Effector CD8-positive, alpha-beta T cell (primary cell): ENCODE measurements around the gene ECHS1.

Experiments
- DNase-seq: peaks from one replicate; lab custom pipeline; 2025; lab: John Stamatoyannopoulos, UW

The ECHS1 gene

DNA sequence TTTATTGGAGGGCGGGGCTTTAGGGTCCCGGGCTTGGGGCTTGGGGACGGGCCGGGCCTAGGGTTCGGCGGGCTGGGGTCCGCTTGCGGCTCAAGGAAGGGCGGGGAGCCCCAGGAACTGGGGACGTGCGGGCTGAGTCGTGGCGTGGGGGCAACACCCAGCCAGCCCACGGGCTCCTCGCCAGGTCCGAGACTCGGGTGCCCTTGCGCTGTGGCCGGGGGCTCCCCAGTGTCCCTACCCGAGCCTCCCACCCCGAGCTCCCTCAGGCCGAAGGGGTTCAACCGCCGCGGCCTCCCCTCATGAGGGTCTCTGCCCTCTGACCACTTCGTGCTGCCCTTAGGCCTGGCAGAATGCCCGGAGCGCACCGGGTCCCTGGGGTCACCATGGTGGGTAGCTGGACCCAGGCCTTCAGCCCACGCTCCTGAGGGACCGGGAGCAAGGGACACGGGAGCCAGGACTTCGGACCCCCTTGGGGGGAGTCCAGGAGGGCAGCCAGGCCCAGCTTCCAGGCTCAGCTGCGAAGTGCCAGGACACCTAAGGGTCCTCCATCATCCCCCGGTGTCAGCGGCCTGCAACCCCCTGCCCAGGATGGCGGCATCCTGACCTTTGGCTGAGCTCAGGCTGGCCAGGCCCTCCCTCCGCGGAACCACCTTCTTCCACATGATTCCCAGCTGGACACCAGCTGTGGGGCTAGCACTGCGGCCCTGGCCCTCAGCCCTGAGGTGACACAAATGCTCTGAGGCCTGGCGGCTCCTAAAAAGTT, 14.8 kb downstream of the ECHS1 start:
- DNase-seq, result no peak

DNA sequence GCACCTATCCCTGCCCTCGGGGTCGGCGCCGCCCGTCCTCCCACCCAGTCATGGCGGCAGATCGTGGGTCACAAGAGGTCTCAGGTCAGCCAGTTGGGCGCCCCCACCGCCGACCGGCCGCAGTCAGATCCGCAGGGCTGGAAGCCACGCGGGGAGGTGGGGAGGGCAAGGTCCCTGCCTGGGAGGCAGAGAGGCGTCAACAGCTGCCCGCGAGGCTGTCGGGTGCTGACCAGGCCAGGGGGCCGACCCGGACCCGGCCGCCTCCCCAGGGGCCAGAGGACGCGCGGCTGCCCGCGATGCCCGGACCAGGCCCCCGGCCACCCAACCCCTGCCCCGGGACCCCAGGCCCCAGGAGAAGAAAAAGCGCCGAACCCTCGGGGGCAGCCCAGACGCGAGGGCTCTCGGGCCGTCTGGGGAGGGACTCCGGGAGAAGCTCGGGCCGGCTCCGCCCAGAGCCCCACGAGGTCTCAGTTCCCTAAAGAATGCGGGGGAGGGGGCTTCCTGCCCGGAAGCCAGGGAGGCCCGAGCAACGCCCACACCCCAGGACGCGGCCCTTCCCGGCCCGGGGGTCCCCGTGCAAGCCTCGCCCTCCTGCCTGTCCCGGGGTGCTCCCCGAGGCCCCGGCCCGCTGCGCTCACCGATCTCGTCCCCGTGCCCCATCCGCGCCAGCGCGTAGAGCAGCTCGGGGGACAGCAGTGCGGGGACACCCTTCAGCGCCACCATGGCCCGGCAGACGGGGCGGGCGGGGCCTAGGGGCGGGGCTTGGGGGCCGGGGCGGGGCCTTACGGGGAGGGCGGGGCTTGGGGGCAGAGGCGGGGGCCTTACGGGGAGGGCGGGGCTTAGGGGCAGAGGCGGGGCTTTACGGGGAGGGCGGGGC, 15.6 kb downstream of the ECHS1 start, which contains the start of gene FUOM:
TSS of gene FUOM (minus strand) at position 735 of the 877 bp plus-strand sequence. CDS start at position 723, 12 bp downstream.
- peak; percentile 72 for DNase-seq

DNA sequence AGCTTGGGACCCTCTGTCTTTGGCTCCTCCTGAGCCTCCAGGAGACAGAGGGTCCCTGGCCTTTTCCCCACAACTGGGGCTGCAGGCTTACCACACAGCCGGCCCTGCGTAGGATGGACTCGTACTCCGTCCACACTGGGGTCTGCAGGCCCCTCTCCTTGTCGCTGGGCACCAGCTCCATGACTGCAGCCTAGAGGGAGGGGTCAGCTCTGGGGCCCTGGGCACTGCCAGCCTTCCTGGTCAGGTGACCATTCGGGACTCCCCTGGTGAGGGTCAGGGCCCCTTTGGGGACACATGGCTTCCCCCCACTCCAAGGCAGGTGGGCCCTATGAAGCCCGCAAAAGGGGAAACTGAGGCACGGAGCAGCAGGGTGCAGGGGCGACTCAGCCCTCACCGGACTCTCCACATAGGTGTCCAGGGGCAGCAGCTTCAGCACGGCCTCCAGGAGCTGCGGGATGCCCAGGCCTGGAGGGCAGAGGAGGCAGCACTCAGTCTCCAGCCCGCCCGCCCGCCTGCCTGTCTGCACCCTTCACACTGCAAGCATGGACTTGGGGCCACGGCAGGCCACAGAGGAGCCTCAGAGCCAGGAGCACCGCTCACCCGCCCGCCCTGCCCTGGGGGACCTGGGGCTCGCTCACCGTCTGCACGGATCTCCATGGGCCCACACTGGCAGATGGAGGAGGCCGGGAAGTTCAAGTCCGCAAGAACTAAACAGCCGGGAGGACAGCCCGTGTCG, 16.4 kb downstream of the ECHS1 start:
- no peak for DNase-seq

DNA sequence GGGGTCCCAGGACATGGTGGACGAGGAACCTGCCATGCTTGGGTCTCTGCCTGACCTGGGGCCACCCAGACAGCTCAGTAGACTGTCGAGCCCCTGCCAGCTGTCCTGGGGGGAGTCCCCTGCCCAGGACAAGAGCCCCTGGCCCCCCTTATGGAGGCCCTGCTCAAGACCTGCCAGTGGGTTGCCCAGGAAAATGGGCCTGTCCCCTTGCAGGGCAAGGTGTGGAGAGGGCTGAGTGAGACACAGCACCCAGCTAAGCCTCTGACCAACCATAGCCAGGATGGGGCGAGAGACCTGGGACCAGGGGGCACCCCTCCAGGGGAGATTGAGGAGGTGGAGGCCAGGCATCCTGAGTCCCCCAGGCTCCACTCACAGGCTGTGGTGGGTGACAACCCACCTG, 17.2 kb downstream of the ECHS1 start:
- no peak for DNase-seq

DNA sequence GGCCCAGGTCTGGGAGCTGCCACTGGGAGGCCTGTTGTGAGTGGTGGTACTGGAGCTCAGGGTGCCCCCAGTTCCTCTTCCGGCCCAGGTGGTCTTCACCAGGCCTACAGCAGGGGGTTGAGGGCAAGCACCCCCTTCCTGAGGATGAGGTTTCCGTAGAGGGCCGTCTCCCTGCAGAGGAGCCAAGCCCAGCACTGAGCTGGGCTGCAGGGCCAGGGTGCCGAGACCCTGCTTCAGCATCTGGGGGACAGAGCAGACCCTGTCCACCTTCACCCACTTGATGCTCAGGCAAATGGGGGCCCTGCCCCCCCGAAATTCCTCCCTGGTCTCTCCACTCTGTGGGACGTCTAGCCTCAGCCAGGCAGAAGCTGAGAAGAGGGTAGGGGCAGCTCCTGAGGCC, 17.9 kb downstream of the ECHS1 start:
- DNase-seq, result no peak

DNA sequence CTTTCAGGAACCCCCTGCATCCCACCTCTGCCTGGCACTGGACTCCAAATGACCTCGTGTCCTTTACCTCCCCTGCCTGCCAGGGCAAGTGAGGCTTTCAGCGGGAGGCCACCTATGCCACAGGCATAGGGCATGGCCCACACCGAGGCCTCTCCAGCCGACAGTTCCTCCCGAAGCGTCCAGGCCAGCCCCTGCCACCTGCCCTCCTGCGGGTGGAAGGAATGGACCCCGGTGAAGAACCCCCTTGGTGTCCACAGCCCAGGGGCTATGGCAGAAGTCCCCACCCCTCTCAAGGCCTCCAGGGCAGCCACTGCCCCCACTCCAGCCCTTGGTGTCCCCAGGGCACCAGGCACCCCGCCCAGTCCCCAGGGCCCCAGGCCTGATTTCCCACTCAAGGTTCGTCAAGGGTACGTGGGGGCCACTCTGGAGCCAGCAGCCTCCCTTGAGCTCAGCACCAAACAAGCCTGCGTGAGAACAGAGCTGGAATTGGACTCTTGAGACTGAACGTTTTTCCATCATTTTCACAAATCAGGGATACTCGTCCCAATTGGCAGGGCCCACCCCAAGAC, 18.4 kb downstream of the ECHS1 start:
- DNase-seq, result no peak

DNA sequence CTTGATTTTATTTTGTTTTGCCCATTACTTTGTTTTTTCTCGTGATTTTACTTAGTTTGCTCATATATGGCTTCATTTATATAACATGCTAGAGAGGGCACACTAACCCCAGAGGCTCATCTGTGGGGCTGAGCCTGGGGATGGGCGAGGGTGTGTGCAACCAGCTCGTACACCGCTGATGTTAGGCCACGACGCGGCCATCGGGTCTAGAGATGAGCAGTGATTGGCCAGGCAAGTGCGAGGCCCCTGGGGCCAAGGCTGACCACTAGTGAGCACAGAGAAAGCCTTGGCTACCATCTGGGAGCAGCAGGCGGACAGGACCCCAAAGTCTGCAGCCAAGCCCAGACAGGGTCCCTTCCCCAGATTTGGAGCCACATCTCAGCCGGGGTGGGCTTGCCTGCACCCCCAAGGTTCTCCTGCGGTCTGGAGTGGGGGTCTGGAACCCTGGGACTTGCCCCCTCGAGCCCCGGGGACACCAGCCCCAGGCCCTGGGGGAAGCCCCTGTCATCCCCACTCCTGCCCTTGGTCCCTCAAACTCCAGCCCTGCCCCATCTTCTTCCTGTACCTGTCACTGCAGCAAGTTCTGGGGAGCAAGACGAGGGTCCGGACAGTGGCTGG, 19.1 kb downstream of the ECHS1 start:
- no peak for DNase-seq

DNA sequence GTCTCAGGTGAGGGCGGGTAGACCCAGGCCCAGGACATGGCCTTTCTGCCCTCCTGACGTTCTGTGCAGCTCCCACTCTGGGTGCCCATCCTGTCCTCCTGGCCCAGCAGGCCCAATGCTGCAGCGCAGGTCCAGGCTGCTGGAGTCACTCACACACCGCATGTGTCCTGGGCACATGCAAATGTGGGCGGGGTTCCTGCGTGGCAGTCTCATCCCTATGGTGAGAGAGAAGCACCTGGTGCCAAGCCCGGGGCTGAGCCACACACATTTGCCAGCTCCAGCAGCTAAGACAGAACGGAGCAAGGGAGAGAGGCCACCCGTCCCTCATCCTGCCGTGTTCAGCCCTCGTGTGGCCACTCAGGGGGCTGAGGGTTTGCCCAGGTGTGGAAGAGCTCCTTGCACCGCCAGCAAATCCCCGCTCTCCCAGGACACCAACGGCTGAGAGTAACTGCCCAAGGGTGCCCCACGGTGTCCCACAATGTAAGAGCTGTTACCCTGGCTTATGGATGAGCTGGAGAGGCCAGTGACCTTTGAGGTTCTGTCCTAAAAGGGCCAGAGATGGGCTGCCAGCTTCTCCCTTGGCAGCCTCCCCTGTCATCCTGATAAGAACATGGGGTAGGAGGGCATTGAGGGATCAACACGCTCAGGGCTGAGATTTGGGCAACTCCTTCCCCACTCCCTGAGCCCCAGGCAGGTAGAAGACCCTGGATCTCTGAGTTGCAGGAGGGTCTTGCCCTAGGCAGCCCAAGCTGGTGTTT, 19.8 kb downstream of the ECHS1 start:
- DNase-seq, result no peak

DNA sequence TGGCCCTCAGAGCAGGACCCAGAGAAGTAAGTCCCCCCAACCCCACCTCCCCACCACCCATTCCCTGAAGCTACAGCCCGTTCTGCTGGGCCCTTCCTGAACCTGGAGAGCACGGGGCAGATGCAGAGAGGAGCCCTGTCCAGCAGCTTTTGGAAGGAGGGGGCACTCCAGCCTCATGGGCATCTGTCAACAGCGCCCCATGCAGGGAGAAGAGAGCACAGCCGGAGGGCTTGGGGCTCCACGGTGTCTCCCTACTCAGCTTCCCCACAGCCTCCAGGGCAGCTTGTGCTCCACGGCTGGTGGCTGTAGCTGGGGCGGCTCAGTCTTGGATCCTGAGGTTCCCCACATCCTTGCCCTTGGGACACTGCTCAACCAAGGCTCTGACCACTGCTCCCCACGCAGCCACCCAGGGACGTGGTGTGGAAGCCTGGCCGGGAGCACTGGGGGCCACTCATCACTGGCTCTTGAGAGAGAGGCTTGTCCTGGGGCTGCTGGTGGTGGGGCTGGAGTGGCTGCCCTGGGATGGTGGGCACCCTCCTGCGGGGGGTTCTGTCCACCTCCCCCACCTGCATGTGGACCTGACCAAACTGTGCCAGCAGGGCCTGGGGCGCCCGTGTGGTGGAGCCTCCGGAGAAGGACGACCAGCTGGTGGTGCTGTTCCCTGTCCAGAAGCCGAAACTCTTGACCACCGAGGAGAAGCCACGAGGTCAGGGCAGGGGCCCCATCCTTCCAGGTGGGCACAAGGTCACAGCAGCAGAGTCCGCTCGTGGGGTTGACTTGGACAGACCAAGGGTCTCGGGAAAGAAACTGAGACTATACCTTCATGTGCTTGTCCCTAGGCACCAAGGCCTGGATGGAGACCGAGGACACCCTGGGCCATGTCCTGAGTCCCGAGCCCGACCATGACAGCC, 21.5 kb downstream of the ECHS1 start:
- DNase-seq, result no peak

DNA sequence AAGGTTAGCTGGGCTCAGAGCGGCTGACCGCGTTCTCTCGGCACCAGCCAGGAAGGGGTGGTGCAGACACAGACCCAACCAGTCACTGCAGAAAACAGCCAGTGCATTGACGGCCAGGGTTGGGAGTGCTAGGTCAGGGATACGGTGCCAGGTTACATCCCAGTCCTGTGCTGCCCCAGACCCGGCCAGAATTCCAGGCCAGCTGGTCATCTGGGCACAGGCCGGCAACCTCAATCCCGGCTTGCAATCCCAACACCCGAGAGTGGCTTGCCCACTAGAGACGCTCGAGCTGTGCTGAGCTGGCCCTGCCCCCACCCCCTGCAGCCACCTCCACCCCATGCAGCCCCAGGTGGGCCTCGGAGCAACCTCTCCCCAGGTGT, 22.2 kb downstream of the ECHS1 start:
- DNase-seq, result no peak

DNA sequence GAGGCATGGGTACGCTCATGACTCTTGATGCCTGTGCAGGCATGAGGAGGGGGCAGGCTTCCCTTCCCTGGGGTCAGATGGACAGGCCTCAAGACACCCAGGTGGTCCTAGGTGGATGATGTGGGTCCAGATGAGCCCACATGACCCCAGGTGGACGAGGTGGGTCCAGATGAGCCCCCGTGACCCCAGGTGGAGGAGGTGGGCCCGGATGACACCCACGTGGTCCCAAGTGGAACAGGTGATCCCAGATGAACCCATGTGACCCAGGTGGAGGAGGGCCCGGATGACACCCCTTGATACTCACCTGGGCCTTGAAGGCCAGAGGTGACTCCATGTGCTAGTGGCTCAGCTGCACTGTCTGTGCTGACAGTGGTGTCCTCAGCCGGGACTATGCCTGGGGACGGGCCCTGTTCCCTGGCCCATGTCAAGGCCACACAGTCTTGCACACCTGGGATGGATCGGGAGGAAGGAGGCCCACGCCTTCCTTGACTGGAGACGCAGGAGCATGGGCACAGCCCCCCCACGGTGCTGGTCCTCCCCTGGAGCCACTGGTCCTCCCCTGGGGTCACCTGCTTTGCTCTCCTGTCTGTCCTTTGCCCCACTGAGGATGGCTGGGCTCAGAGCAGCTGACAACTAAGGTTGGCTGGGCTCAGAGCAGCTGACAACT, 22.7 kb downstream of the ECHS1 start:
- DNase-seq, result no peak

DNA sequence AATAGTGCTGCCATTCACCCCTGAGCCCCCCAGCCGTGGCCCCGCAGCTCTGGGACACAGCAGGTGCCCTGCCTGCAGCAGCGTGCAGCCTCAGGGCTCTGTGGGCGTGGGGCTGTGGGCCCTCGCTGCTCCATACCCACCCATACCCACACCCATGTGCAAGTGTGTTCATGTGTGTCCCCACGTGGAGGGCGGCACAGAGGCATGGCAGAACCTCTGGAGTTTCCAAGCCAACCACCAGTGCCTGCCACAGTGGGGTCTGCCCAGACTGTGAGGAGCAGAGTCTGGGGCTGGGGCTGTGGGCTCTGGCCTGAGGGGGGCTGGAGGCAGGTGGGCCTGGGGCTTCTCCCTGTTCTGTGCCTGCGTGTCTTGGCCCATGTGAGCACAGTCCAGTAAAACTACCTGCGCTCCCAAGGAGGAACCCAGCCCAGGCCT, 23.6 kb downstream of the ECHS1 start:
- DNase-seq, result no peak

DNA sequence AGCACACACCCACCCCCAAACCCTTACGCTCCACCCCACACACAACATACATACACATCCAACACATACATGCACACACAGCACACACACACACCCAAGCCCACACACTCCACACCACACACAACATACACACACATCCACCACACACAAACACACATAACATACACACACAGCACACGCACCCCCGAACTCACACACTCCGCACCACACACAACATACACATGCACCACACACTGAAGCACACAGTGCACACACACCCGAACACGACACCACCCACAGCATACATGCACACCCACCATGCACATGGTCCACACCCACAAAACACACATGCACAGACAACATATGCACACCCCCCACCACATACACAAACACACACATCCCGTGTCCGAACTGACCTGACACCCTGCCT, 24.0 kb downstream of the ECHS1 start:
- no peak for DNase-seq

DNA sequence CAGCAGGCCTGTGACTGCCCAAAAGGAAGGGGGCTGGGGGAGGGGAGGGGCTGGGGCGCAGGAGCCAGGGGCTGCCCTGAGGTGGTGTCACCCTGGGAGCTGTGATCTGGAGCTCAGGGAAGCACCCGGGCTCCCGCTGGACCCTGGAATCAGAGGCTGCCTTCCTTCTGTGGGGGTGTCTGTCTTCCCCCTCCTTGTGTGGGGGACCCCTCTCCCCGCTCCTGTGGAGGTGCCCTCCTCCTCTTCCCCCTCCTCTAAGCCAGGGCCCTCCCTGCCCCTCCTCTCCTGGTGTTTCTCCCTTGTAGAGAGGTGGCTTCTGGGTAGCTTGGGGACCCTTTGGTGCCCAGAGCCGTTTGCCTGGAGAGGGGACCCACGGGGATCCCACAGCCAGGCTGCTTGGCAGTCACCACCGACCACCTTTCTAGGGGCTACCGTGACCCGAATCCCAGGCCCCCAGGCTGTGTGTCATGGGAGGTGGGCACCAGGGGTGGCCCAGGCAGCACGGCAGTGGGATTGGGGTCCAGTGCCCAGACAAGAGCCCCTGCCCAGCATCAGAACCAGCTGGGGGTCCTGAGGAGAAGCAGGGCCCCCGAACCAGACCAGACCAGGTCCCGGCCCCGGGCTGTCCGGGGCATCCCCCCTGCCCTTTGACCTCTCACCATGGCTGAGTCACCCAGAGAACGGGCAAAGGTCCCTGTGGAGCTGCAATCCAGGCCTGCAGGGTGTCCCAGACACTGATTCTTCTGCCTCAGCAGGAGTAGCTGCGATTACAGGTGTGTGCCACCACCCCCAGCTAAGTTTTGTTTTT, 25.2 kb downstream of the ECHS1 start:
- no peak for DNase-seq

DNA sequence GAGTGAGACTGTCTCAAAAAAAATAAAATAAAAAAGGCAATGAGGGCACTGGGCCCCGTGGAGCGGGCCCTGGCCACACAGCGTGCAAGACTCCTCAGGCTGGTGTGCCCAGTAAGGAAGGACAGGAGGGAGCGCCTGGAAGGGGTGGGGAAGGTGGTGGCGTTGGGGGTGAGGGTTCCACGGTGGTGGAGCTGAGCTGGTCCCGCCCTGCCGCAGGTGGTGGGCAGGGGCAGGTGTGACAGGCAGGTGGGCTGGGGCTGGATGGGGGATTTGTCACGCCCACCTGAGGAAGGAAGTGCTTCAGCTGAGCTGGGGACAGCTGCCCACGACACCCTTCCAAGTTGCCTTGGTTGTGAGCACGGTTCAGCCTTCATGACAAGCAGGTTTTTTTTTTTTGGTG, 26.7 kb downstream of the ECHS1 start:
- no peak for DNase-seq

DNA sequence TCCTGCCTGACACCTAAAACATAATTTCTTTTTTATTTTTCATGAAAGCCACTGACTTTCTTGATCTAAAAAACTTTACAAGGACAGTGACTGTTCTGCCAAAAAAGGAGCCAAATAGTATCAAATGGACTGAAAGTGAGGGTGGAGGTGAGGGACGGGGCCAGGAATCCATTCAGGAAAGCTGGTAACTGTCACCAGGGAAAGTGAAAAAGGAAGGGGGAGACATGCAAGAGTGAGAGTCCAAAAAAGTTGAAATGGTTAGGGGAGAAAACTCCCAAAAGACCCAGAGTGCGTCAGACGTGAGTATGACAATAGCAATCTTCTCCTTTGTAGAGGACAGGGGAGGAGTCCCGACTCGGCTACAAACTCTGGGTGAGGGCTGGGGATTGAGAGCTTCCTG, 28.9 kb downstream of the ECHS1 start:
- no peak for DNase-seq

DNA sequence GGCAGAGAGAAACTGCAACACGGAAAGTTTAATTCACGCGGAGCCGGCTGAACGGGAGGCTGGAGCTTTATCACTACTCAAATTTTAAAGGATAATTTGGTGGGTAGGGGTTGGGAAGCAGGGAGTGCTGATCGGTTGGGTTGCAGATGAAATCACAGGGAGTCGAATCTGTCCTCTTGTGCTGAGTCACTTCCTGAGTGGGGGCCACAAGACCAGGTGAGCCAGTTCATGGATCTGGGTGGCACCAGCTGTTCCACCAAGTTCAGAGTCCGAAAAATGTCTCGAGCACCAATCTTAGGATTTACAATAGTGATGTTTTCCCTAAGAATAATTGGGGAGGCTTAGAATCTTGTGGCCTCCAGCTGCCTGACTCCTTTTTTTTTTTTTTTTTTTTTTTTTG, 29.6 kb downstream of the ECHS1 start:
- no peak for DNase-seq

DNA sequence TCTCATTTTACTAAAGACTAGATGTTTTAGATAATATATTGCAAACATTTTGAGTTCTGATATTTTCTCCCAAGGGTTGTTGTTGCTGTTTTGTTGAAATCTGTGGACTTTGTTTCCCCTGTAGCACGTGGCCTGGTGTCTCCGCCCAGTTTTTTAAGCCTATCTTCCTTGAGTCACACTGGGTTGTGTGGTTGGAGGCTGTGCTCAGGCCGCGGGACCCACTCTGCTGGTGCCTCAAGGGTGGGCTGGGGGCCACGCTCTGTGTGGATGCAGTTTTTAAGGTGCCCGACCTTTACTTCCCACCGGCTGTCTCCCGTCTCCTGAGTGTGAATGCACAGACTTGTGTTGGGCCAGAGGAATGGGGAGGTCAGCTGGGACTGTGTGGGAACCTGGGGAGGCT, 30.2 kb downstream of the ECHS1 start:
- DNase-seq, result no peak
